HepG2 (cell line): ENCODE results near the gene COX8C. TPM values are rescaled to one million over a fixed set of nuclear protein-coding genes. Genes with fewer than 3 reads are reported as not detected.
A peak's percentile ranks its signal among the peaks of the same experiment; 100 is the strongest.

Experiments used
- ARNT ChIP-seq: fragments of 450-650 bp; IDR thresholded peaks from 2 replicates; pipeline ENCODE4 v1.6.1; 2017
- DPF2 ChIP-seq: sonication (generic); formaldehyde crosslinking; IDR thresholded peaks from 2 replicates; pipeline ENCODE4 v1.4.0; 2020; ENCODE audit warnings: mild to moderate bottlenecking, low read depth, missing genetic modification reagents, borderline replicate concordance
- FOXA1 ChIP-seq, 2 experiments: fragments of 450-650 bp in 1 of 2; sonication (generic) in 1 of 2; formaldehyde crosslinking in 1 of 2; IDR thresholded peaks; 2 replicates each; pipeline versions ENCODE4 v1.4.0 to v1.6.1; 2016 to 2020; ENCODE audit warnings: missing genetic modification reagents in 1 of 2
- LCORL ChIP-seq, 2 experiments: fragments of 450-650 bp in 1 of 2; sonication (generic) in 1 of 2; formaldehyde crosslinking in 1 of 2; IDR thresholded peaks; 2 replicates each; pipeline versions ENCODE4 v1.5.0 to v1.6.1; 2017 to 2020; ENCODE audit warnings: antibody characterized with exemption in 1 of 2, missing genetic modification reagents in 1 of 2
- MLLT10 ChIP-seq: sonication (generic); formaldehyde crosslinking; IDR thresholded peaks from 2 replicates; pipeline ENCODE4 v1.4.0; 2020; ENCODE audit warnings: missing genetic modification reagents
- SUZ12 ChIP-seq: fragments of 150-350 bp; IDR thresholded peaks from 2 replicates; pipeline ENCODE4 v1.6.1; 2014; ENCODE audit warnings: low read depth, low read length
- TAF15 ChIP-seq: fragments of 200-400 bp; formaldehyde crosslinking; IDR thresholded peaks from one replicate; pipeline ENCODE4 v1.6.1; 2018; ENCODE audit warnings: mild to moderate bottlenecking, low read depth, low read length; ENCODE audit not compliant: poor library complexity, severe bottlenecking
- ZBTB7B ChIP-seq: sonication (generic); formaldehyde crosslinking; IDR thresholded peaks from 2 replicates; pipeline ENCODE4 v1.4.0; 2020; ENCODE audit warnings: missing genetic modification reagents
- ZNF550 ChIP-seq: sonication (generic); formaldehyde crosslinking; IDR thresholded peaks from 2 replicates; pipeline ENCODE4 v1.4.0; 2020; ENCODE audit warnings: mild to moderate bottlenecking, missing genetic modification reagents, borderline replicate concordance
- ZNF572 ChIP-seq: sonication (generic); formaldehyde crosslinking; IDR thresholded peaks from 2 replicates; pipeline ENCODE4 v1.5.1; 2020; ENCODE audit warnings: mild to moderate bottlenecking, missing genetic modification reagents
- ZNF614 ChIP-seq: IDR thresholded peaks from 2 replicates; pipeline ENCODE4 v1.6.1; 2018; ENCODE audit warnings: missing biosample characterization, missing genetic modification reagents, inconsistent platforms, borderline replicate concordance
- ZNF703 ChIP-seq: sonication (generic); formaldehyde crosslinking; IDR thresholded peaks from 2 replicates; pipeline ENCODE4 v1.5.1; 2020; ENCODE audit warnings: missing genetic modification reagents, mild to moderate bottlenecking, moderate library complexity, borderline replicate concordance
- ZNF788 ChIP-seq: sonication (generic); formaldehyde crosslinking; IDR thresholded peaks from 2 replicates; pipeline ENCODE4 v1.5.0; 2020; ENCODE audit warnings: mild to moderate bottlenecking, missing genetic modification reagents, borderline replicate concordance
- polyA plus RNA-seq, 8 experiments: library from polyadenylated mRNA; depleted of rRNA in 3 of 8; stranded (reverse) in 7 of 8; unstranded in 1 of 8; fragments of >200 nt; fragmentation: Illumina TruSeq in 4 of 8; extraction: Trizol in 4 of 8; gene quantifications; 2 replicates each; pipeline versions ENCODE4 v1.2.1 to v1.2.3, GENCODE V29; 2011 to 2016; ENCODE audit warnings: low read depth in 4 of 8, missing spikeins in 1 of 8, mixed read lengths in 1 of 8; ENCODE audit not compliant: insufficient read depth in 1 of 8
- total RNA-seq, 5 experiments: library from RNA; depleted of rRNA; stranded (reverse); fragments of >200 nt; fragmentation: Illumina TruSeq; extraction: Trizol; gene quantifications; 2 replicates each; pipeline ENCODE4 v1.2.3, GENCODE V29; 2016; ENCODE audit warnings: low read depth in 1 of 5
- TF ChIP-seq, protein P1 (sequence below), 2 experiments: sonication (generic) in 1 of 2; formaldehyde crosslinking in 1 of 2; IDR thresholded peaks; 2 replicates each; pipeline versions ENCODE4 v1.4.0 to v1.6.1; 2016 to 2020; ENCODE audit warnings: borderline replicate concordance in 1 of 2, low read depth in 1 of 2, mild to moderate bottlenecking in 1 of 2, missing genetic modification reagents in 1 of 2
- TF ChIP-seq, protein P2 (sequence below): IDR thresholded peaks from 2 replicates; pipeline ENCODE4 v1.6.1; 2016; ENCODE audit warnings: control low read depth
- TF ChIP-seq, protein P3 (sequence below): sonication (generic); formaldehyde crosslinking; IDR thresholded peaks from 2 replicates; pipeline ENCODE4 v1.5.1; 2020; ENCODE audit warnings: missing genetic modification reagents, mild to moderate bottlenecking, borderline replicate concordance
- TF ChIP-seq, protein P4 (sequence below): sonication (generic); formaldehyde crosslinking; IDR thresholded peaks from 2 replicates; pipeline ENCODE4 v1.4.0; 2020; ENCODE audit warnings: missing genetic modification reagents
- TF ChIP-seq, protein P5 (sequence below): sonication (generic); formaldehyde crosslinking; IDR thresholded peaks from 2 replicates; pipeline ENCODE4 v1.5.0; 2020; ENCODE audit warnings: mild to moderate bottlenecking, low read depth, missing genetic modification reagents, borderline replicate concordance
- TF ChIP-seq, protein P6 (sequence below): sonication (generic); formaldehyde crosslinking; IDR thresholded peaks from 2 replicates; pipeline ENCODE4 v1.5.1; 2020; ENCODE audit warnings: missing genetic modification reagents, mild to moderate bottlenecking, borderline replicate concordance

Gene COX8C
- total and polyA plus RNA-seq, 2 of the 13 experiments (the other 11 are each of a cell fraction or from before 2014, with no cell fraction given): not detected

DNA sequence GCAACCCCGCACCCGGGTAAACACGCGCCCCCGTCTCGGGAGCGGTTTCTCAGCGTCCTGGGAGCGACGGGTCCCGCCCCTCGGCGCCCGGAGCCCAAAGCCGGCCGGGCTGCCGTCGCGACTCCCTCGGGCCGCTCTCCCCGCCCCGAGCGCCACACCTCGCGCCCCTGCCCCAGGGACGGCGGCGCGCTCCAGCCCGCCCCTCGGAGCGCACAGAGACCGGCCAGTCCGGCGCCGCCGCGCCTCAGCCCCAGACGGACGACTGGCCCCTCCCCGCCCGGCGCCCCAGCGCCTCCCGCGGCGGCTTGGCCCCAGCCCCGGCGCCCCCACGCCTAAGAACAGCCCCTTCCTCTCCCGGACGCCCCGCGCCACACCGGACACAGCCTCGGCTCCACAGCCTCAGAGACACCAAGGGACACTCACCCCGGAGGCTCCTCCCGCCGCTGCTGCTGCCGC is 14.6 kb upstream of the COX8C start (continued):
- TF ChIP-seq ZBTB7B: peak; percentile 56; the same call in 1 of the 2 replicates
- no peak for TF ChIP-seq DPF2 (CRISPR knock-in tag)
- no peak for TF ChIP-seq ZNF572
- TF ChIP-seq, protein P1, sequence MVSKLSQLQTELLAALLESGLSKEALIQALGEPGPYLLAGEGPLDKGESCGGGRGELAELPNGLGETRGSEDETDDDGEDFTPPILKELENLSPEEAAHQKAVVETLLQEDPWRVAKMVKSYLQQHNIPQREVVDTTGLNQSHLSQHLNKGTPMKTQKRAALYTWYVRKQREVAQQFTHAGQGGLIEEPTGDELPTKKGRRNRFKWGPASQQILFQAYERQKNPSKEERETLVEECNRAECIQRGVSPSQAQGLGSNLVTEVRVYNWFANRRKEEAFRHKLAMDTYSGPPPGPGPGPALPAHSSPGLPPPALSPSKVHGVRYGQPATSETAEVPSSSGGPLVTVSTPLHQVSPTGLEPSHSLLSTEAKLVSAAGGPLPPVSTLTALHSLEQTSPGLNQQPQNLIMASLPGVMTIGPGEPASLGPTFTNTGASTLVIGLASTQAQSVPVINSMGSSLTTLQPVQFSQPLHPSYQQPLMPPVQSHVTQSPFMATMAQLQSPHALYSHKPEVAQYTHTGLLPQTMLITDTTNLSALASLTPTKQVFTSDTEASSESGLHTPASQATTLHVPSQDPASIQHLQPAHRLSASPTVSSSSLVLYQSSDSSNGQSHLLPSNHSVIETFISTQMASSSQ (IDR thresholded peaks at IDR 0.05; ENCODE audit: low read depth): no peak
- TF ChIP-seq, protein P1 (CRISPR knock-in tag; IDR thresholded peaks at IDR 0.05; ENCODE audit: borderline replicate concordance): 0 out of 2 replicates have a peak, but pooled peaks have one; percentile 1
- TF ChIP-seq SUZ12: no peak
- TF ChIP-seq, protein P2, sequence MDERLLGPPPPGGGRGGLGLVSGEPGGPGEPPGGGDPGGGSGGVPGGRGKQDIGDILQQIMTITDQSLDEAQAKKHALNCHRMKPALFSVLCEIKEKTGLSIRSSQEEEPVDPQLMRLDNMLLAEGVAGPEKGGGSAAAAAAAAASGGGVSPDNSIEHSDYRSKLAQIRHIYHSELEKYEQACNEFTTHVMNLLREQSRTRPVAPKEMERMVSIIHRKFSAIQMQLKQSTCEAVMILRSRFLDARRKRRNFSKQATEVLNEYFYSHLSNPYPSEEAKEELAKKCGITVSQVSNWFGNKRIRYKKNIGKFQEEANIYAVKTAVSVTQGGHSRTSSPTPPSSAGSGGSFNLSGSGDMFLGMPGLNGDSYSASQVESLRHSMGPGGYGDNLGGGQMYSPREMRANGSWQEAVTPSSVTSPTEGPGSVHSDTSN (CRISPR knock-in tag): no peak
- TF ChIP-seq, protein P3, sequence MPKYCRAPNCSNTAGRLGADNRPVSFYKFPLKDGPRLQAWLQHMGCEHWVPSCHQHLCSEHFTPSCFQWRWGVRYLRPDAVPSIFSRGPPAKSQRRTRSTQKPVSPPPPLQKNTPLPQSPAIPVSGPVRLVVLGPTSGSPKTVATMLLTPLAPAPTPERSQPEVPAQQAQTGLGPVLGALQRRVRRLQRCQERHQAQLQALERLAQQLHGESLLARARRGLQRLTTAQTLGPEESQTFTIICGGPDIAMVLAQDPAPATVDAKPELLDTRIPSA (CRISPR knock-in tag): no peak
- TF ChIP-seq MLLT10: no peak
- no peak for TF ChIP-seq ZNF550 (CRISPR knock-in tag)
- no peak for TF ChIP-seq FOXA1 (IDR thresholded peaks at IDR 0.05)
- TF ChIP-seq FOXA1 (CRISPR knock-in tag; IDR thresholded peaks at IDR 0.05): peak; percentile 36; the same call in 1 of the 2 replicates
- no peak for TF ChIP-seq ZNF788
- TF ChIP-seq, protein P4, sequence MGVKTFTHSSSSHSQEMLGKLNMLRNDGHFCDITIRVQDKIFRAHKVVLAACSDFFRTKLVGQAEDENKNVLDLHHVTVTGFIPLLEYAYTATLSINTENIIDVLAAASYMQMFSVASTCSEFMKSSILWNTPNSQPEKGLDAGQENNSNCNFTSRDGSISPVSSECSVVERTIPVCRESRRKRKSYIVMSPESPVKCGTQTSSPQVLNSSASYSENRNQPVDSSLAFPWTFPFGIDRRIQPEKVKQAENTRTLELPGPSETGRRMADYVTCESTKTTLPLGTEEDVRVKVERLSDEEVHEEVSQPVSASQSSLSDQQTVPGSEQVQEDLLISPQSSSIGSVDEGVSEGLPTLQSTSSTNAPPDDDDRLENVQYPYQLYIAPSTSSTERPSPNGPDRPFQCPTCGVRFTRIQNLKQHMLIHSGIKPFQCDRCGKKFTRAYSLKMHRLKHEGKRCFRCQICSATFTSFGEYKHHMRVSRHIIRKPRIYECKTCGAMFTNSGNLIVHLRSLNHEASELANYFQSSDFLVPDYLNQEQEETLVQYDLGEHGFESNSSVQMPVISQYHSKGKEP: no peak
- TF ChIP-seq, protein P5, sequence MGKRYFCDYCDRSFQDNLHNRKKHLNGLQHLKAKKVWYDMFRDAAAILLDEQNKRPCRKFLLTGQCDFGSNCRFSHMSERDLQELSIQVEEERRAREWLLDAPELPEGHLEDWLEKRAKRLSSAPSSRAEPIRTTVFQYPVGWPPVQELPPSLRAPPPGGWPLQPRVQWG: no peak
- TF ChIP-seq TAF15: no peak
- no peak for TF ChIP-seq ZNF614 (CRISPR knock-in tag)
- no peak for TF ChIP-seq ARNT
- TF ChIP-seq, protein P6, sequence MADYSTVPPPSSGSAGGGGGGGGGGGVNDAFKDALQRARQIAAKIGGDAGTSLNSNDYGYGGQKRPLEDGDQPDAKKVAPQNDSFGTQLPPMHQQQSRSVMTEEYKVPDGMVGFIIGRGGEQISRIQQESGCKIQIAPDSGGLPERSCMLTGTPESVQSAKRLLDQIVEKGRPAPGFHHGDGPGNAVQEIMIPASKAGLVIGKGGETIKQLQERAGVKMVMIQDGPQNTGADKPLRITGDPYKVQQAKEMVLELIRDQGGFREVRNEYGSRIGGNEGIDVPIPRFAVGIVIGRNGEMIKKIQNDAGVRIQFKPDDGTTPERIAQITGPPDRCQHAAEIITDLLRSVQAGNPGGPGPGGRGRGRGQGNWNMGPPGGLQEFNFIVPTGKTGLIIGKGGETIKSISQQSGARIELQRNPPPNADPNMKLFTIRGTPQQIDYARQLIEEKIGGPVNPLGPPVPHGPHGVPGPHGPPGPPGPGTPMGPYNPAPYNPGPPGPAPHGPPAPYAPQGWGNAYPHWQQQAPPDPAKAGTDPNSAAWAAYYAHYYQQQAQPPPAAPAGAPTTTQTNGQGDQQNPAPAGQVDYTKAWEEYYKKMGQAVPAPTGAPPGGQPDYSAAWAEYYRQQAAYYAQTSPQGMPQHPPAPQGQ (CRISPR knock-in tag): no peak
- TF ChIP-seq LCORL (IDR thresholded peaks at IDR 0.05): no peak
- TF ChIP-seq LCORL (CRISPR knock-in tag; IDR thresholded peaks at IDR 0.05): 0 out of 2 replicates have a peak, but pooled peaks have one; percentile 9
- no peak for TF ChIP-seq ZNF703 (CRISPR knock-in tag)
